Measurements from ENCODE around the gene ARMH2.
"Not testable (repeated sequence)": the region's sequence is repeated elsewhere in the genome, so short reads cannot be mapped to it uniquely, and the experiment has no call there.

The ARMH2 gene

DNA sequence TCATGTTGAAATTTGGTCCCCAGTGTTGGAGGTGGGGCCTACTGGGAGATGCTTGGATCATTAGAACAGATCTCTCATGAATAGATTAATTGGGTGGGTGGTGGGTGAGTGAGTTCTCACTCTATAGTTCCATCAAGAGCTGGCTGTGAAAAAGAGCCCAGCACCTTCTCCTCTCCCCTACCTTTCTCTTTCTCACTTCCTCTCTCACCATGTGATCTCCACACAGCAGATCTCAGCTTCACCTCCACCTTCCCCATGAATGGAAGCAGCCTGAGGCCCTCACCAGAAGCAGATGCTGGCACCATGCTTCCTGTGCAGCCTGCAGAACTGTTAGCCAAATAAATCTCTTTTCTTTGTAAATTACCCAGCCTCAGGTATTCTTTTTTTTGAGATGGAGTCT lies 36.9 kb downstream of the ARMH2 start:
- no peak for DNase-seq

DNA sequence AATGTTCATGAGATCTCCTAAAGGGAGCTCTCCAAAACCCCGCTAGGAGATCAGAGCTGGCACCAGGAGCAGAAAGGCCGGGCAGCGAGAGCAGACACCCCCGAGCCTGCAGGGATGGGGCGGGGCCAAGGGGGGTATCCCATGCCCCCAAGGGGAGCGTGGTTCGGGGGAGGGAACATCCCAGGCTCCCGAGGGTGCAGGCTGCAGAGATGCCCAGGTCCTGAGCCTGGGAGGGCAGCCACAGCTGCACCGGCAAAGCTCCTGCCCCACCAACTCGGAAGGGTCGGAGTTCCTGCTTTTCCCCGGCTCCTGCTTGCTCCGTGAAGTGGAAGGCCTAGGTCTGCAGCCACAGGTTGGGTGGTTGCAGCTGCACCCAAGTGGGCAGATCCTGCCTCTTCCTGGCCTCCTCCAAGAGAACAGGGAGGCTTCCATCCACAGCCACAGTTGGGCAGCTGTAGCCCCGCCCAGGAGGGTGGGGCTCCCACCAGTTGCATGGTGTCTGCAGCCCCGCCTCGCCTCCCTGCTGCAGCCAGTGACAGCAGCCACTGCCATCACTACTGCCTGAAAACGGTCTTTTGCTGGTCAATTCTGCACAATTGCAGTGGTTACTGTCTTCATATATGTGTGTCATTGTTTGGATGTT lies 37.4 kb downstream of the ARMH2 start:
- DNase-seq: no peak

DNA sequence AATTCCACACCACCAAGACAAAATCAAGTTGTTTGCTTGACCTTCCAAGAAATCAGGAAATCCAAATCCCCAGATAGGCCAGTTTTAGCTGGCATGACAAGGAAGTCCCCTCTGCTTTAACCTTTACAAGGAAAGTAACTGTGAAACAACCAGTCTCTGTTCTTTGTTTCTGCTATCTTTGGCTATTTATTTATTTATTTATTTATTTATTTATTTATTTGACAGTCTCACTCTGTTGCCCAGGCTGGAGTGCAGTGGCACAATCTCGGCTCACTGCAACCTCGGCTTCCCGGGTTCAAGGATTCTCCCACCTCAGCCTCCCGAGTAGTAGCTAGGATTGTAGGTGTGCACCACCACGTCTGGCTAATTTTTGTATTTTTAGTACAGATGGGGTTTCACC lies 38.5 kb downstream of the ARMH2 start:
- DNase-seq: no peak

DNA sequence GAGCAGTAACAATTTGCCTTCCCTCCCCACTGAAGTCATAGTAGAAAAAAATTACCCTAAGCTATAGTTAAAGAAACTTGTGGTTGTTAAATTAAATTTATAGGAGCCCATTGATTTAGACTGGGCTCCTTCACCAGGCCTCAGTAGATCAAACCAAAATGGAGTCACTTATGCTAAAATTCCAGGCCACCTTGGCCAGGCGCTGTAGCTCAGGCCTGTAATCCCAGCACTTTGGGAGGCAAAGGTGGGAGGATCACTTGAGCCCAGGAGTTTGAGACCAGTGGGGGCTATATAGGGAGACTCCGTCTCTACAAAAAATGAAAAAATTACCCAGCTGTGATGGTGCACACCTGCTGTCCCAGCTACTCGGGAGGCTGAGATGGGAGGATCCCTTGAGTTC lies 39.0 kb downstream of the ARMH2 start:
- DNase-seq: no peak

DNA sequence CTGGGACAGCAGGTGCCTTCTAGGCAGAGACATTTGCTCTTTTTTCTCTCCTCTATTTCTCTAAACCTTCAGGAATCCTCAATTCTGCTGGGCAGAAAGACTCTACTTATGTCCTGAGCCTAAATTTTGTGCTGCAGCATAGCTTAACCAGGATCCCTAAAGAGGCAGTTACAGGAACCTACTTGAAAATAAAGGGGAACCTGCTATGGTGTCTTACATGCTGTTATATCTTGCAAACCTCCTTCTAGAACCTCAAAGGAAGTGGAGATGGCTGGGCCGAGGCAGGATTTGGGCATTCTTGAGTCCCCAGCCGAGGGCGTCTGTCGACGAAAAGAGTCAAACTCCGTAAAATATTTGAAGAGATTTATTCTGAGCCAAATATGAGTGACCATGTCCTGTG lies 41.1 kb downstream of the ARMH2 start:
- DNase-seq: no peak

DNA sequence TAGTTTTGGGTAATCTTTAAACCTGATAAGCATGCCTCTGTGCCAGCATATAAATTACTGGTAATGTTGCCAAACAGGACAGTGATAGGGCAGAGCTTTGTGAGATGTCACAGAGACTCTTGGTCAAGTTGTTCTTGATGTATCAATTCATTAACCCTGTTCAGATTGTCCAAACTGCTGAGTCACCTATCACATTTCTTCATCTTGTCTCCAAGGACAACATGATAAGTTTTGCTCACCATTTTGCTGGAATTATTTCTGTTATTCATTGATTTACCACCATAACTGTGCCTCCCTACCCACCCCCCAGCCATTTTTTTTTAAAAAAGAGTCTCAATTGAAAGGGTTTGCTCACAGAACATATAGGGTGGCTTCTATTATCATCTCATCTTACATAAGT lies 43.4 kb downstream of the ARMH2 start:
- DNase-seq: no peak

DNA sequence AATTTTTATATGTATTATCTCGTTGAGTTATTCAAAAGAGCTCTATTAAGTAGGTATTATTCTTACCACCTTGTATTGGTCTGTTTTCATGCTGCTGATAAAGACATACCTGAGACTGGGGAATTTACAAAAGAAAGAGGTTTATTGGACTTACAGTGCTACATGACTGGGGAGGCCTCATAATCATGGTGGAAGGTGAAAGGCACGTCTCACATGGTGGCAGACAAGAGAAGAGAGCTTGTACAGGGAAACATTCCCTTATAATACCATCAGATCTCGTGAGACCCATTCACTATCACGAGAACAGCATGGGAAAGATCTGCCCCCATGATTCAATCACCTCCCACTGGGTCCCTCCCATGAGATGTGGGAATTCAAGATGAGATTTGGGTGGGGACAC lies 44.3 kb downstream of the ARMH2 start:
- not testable (repeated sequence) for DNase-seq

DNA sequence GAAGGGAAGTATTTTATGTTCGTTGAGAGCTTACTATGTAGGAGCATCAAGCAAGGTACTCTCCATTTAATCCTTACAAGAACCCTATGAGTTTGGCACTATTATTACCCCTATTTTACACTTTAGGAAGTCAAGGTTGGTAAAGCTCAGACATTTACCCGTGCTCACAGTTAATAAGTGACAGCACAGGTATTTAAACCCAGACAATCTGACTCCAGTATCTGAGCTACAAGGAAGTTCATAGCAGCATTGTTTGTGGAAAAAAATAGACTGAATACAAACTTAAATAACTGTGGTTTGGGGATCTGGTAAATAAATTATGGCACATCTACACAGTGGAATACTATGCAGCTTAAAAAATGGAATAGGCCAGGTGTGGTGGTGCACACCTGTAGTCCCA lies 45.2 kb downstream of the ARMH2 start:
- DNase-seq: no peak

DNA sequence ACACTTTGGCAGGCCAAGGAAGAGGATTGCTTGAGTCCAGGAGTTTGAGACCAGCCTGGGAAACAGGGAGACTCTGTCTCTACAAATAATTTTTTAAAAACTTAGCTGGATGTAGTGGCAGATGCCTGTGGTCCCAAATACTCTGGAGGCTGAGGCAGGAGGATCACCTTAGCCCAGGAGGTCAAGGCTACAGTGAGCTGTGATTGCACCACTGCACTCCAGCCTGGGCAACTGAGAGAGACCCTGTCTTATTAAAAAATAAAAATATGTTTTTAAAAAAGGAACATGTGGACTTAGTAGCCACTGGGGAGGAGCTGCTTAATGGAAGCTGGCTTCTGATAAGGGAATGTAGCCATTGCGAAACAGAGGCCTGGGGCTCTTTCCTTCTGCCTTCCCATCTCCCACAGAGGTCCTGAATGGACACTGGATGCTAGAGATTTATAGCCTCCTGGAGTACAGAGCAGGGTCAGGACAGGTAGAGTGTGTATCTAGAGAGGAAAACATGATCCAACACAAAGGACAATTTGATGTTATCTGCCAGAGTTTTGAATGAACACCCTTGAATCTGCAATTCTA lies 45.7 kb downstream of the ARMH2 start:
- DNase-seq: no peak

DNA sequence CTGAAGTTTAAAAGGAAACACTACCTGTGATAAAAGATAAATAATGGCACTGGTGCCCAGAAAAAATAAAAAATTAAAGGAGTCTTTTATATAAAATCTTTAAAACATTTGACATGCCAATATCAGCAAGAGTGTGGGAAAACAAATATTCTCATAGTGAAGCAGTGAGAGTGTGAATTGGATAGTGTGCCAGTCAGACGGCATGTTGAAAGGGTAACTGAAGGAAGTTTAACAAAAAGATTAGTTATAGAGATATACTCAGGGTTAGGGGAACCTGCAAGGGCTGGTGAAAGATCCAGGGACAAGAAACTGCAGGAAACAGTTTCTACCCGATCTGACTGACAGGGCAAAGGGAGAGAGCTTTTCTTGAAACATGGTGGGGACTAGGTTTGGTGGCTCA lies 46.2 kb downstream of the ARMH2 start:
- no peak for DNase-seq

DNA sequence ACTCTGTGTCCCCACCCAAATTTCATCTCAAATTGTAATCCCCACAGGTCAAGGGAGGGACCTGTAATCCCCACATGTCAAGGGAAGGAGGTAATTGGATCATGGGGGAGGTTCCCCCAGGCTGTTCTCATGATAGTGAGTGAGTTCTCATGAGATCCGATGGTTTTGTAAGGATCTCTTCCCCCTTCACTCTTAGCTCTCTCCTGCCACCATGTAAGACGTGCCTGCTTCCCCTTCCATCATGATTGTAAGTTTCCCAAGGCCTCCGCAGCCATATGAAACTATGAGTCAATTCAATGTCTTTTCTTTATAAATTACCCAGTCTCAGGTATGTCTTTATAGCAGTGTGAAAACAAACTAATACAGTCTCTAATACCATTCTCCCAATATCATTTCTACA lies 47.8 kb downstream of the ARMH2 start:
- DNase-seq: not testable (repeated sequence)

DNA sequence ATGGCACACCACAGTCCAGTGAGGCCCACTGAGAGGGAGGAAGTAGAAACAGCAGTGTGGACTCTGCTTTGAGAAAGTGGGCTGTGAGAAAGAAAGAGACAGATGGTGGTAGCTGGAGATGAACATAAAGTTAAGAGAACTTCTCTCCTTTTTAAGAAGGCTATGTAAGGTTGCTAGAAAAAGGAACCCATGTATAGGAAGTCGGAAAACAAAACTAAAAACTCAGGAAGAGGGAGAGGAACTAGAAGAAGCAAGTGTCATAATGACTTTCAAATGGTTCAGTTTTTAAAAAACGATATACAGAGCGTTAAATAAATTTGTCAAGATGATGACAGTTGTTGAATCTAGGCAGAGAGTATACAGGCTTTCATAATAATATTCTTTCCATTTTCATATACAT lies 49.4 kb downstream of the ARMH2 start:
- DNase-seq: no peak
